Inflammatory macrophage (primary cell): Measurements from ENCODE around the gene CMKLR1.

Source experiments
- DNase-seq, 2 donors: peaks; one replicate each; pipeline ENCODE4 v3.0.0-alpha.2; 2020 to 2022

CMKLR1 gene

GRCh38 chr12:108360487-108360886 is 21.4 kb upstream of the CMKLR1 start:
- no peak for DNase-seq

- no peak for DNase-seq
Observed at GRCh38 chr12:108360057-108360456, 20.9 kb upstream of the CMKLR1 start.

GRCh38 chr12:108358580-108358965 is 19.5 kb upstream of the CMKLR1 start:
- no peak for DNase-seq

GRCh38 chr12:108357834-108358579 is 18.9 kb upstream of the CMKLR1 start:
- no peak for DNase-seq

GRCh38 chr12:108356835-108357806 is 18.0 kb upstream of the CMKLR1 start:
- DNase-seq = no peak

- no peak for DNase-seq
Observed at GRCh38 chr12:108355069-108355468, 16.0 kb upstream of the CMKLR1 start.

- no peak for DNase-seq
Observed at GRCh38 chr12:108352591-108352990, 13.5 kb upstream of the CMKLR1 start.

GRCh38 chr12:108350511-108350910 is 11.4 kb upstream of the CMKLR1 start:
- DNase-seq = no peak

GRCh38 chr12:108349278-108349688 is 10.2 kb upstream of the CMKLR1 start:
- DNase-seq = no peak

- DNase-seq = no peak
Observed at GRCh38 chr12:108348842-108349241, 9.7 kb upstream of the CMKLR1 start.

GRCh38 chr12:108346727-108347710 is 7.9 kb upstream of the CMKLR1 start:
- no peak for DNase-seq

- peak in 1 of 2 donors; percentile 61 for DNase-seq
Observed at GRCh38 chr12:108345716-108346633, 6.9 kb upstream of the CMKLR1 start.

GRCh38 chr12:108342985-108343384 is 3.9 kb upstream of the CMKLR1 start:
- DNase-seq = no peak

- no peak for DNase-seq
Observed at GRCh38 chr12:108341854-108342847, 3.0 kb upstream of the CMKLR1 start.

GRCh38 chr12:108341356-108341755 is 2.2 kb upstream of the CMKLR1 start:
- DNase-seq = no peak

GRCh38 chr12:108340037-108340436 is 926 bp upstream of the CMKLR1 start:
- no peak for DNase-seq

- DNase-seq = peak; percentile 58 to 60
Observed at GRCh38 chr12:108337235-108338223, 1.6 kb downstream of the CMKLR1 start.

- DNase-seq = peak; percentile 60 to 64
Observed at GRCh38 chr12:108335349-108336119, 3.6 kb downstream of the CMKLR1 start.
